Fibroblast of upper back skin (primary cell): ENCODE measurements around the gene SMOC2.

Experiments used
- DNase-seq: peaks from one replicate; pipeline ENCODE4 v3.0.0-alpha.2; 2013

The SMOC2 gene

DNA sequence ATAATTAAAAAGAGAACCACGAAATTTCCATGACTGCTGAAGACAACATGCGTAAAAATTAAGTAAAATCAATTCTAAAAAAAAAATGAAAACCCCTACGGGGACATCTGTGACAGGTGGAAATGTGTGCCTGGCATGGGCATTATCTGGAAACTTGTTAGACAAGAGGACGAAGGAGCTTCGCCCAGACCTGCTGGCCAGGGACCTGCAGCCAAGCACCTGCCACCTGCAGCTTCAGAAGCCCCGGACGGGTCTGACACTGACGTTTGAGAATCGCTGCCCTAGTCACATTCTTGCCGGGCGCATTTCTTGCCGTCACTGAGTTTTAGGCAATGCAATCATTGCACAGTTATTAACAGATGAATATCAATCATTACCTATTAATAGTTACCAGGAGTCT lies 140.3 kb downstream of the SMOC2 start:
- no peak for DNase-seq

DNA sequence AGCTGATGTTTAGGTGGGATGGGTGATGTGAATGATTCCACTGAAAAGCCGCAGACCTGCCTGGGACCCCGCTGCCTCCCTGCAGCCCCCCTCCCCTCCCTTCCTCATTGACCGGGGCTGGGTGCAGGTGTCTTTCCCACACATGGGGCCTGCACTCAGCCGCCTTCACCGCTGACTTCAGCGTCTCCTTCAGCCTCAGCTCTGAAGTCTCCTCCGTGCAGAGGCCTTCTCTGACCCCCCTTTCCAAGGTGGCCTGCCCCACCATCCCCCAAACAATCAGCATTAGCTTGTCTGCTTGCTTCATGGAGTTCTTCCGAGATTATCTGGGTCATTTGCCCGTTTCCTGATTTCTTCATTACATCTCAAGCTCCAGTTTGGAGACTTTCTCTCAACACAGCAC lies 140.7 kb downstream of the SMOC2 start:
- no peak for DNase-seq

DNA sequence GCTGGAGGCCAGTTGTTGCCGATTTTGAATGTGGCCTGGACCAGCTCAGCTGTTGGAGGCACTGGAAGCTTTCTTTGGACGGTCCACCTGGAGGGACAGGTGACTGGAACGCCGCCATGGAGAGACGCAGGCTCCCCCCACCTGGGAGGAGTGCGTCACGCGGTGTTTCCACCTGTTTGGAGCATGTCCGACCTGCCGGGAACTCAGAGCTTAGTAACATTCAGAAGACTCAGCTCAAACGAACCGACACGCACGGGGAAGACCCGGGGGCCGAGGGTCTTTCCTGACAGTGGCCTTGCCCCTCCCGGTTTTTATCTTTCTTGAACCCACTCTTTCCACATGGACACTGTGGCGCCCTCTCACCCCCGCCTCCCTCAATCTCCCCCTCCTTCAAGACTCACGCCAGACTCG lies 141.6 kb downstream of the SMOC2 start:
- no peak for DNase-seq

DNA sequence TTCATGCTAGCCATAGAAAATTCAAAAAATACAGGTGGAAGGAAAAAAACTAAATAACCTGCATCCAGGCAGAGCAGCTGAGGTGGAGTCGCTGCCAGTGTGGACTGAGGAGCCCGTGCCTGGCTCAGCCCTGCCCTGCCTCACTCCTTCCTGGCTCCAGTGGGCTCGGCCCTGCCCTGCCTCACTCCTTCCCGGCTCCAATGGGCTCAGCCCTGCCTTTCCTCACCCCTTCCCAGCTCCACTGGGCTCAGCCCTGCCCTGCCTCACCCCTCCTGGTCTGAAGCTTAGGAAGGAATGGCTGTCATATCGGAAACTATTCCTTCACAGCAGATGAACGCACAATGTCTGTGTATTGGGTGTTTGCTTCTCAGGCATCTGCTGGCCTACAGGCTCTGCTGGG lies 142.1 kb downstream of the SMOC2 start:
- DNase-seq = no peak

DNA sequence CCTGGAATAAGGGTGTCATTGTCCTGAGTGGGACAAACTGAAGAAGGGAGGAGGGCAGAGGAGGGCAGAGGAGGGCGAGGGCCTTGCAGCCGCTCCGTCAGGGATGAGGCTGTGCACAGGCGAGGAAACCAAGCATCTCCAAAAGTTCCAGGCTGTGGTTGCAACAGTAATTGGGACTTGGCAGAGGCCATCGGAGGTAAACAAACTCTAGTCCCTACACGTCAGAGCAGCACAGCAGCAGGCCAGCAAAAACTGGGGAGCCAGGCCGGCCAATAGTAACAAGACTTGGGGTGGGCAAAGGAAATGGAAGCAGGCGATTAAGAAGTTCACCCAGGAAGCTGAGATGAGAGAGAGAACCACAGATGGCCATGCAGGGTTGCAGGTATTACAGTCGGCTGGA lies 142.8 kb downstream of the SMOC2 start:
- DNase-seq = no peak

DNA sequence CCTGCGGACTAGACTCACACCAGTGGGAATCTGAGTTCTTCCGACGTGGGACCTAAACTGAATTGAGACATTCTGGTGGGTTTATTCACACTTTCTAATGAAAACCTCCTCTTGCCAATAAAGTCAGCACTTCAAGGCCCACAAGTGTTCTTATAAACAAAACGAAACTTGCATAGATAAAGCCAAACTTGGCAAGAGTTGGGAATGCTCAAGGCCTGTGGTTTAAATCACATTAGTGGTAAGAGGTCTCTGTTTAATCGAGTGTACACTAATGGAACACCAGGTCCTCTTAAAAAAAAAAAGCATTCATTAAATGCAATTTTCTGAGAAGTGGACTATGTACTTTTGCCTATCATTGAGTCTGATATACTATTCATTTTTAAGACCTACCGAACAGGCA lies 143.3 kb downstream of the SMOC2 start:
- no peak for DNase-seq

DNA sequence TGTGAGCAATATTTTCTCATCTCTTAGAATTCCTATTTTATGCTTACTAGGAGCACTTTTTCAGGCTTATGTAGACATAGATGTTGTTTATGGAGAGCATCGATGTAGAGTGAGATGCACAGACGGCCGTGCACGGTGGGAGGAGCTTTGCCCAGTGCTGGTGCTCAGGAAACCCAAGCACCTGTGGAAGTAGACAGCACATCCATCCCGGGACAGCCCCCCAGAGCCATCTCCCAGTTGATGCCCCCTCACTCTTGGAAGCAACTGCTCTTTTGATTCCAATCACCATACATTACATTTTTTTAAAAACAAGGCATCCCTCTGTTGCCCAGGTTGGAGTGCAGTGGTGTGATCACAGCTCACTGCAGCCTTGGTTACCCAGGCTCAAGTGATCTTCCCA lies 143.7 kb downstream of the SMOC2 start:
- DNase-seq = no peak

DNA sequence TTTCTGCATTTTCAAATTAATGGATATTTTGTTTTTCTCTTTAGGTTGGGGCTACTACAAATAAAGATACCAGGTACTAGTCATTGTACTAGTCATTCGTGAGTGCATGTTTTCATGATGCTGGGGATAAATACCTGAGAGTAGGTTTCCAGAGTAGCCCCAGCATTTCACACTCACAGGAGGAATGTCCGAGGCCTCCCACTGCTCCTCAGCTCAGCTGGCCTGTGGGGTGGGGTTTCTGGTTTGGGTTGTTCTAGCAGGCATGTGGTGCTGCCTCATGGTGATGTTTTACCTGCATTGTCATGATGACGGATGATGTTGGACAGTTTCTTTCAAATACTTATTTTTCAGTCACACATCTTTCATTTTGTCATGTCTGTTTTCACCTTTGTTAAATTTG lies 144.5 kb downstream of the SMOC2 start:
- DNase-seq = no peak

DNA sequence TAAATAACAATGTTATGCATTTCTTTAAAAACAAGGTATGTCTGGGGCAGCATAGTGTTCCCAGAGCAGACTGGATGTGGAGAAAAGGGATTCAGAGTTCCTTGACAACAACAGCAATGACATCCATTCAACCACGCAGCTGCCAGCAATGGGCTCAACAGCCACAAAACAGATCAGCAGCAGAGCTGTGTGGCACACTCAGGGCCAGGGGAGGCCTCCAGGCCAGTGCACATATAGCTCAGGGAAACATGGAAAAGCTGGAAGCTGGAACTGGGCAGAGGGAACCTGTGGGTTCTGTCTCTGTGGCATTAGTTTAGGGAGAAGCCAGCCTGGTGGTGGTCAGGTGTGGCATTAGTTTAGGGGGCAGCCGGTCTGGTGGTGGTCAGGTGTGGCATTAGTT lies 148.3 kb downstream of the SMOC2 start:
- DNase-seq = no peak

DNA sequence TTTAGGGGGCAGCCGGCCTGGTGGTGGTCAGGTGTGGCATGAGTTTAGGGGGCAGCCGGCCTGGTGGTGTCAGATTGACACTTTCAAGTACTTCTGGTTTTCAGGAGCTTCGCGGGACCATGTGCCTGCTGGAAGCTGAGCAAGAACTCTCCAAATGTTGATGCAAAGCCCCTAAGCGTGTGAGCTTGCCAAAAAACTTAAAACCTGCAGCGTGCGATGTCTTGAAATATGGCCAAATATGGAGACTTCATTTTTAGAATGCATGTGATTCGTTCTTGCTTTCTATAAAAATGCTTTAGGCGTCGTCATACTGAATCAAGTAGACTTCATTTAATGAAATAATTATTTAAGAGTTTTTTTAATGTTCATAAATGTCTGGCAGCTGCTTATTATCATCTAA lies 149.4 kb downstream of the SMOC2 start:
- DNase-seq = no peak

DNA sequence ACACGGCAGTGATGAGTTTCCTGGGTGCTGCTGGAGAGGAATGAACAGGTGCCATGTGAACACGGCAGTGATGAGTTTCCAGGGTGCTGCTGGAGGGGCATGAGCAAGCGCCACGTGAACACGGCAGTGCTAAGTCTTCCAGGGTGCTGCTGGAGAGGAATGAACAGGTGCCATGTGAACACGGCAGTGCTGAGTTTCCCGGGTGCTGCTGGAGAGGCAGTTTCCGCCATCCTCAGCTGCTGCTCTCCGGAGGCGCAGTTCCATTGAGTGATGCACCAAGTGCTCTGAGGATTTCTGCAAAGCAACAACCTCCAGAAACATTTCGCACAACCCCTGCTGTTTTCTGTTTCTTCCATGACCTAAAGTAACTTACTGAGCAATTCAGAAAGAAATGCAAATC lies 155.4 kb downstream of the SMOC2 start:
- no peak for DNase-seq

DNA sequence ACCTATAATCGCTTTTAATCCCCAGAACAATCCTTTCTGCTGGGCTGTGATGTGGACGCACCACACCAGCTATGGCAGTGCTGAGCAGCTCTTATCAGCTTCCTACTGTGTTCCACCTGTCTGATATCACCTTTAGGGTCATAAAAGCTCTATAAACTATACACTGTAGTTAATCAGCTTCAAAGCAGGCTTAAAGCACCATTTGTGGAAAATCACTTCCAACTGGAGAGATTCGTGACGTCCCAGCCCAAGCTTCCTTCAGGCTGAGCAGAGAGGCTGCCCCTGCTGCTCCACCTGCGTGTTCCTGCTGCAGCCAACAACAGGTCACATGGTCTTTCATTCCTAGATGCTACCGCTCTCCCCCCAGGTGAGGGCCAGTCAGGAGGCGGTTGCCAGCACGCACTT lies 156.5 kb downstream of the SMOC2 start:
- no peak for DNase-seq

DNA sequence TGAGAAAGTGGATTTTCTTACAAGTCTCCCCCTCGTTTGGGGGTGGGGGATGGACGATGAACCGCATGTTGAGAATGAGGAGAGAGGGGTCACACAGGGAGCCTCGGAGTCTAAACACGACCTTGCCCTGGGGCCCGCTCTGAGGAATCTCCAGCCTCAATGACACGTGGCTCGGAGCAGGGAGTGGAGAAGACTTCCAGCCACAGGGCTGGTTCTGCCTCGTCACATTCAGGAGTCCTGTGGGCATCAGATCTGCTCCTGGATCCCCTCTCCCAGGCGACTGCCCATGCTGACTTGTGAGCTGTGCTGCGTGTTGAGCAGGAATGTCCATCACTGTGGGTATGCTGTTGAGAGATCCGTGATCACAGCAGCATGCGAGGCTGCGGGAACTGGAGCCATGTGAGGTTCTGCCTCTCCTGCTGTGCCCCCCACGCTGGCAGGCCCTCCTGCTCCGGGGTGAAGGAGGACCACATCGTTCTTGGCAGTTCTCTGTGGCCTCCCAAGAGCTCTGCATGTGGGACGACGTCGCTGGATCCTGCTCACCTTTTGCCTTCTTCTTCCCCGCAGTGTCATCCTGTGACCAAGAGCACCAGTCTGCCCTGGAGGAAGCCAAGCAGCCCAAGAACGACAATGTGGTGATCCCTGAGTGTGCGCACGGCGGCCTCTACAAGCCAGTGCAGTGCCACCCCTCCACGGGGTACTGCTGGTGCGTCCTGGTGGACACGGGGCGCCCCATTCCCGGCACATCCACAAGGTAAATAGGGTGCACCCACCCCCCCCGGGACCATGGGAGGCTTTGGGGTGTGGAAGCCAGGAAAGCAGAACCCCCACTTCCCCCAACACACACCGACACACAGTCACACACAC lies 157.5 kb downstream of the SMOC2 start:
- DNase-seq = no peak

DNA sequence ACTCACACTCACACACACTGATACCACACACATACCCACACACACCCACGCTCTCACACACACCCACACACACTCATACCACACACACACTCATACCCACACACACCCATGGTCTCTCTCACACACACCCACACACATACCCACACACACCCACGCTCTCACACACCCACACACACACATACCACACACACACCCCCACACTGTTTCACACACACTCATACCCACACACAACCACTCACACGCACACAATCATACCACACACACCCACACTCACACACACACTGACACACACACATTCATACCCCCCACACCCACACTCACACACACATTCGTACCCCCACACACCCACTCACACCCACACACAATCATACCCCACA lies 158.1 kb downstream of the SMOC2 start:
- DNase-seq = no peak

DNA sequence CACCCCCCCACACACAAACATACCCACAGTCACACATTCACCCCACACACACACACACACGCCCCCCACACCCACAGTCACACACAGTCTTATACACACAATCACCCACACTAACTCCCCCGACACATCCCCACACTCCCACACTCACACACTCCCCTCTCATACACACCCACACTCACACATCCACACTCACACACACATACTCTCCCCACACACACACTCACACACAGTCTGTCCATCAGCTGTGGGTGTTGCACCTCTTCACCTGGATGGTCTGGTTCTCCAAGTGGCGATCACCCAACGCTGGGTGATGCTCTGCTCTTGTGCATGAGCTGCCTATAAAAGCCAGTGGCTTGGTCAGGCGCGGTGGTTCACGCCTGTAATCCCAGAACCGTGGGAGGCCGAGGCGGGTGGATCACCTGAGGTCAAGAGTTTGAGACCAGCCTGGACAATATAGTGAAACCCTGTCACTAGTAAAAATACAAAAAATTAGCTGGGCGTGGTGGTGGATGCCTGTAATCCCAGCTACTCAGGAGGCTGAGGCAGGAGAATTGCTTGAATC lies 158.9 kb downstream of the SMOC2 start:
- DNase-seq = no peak

DNA sequence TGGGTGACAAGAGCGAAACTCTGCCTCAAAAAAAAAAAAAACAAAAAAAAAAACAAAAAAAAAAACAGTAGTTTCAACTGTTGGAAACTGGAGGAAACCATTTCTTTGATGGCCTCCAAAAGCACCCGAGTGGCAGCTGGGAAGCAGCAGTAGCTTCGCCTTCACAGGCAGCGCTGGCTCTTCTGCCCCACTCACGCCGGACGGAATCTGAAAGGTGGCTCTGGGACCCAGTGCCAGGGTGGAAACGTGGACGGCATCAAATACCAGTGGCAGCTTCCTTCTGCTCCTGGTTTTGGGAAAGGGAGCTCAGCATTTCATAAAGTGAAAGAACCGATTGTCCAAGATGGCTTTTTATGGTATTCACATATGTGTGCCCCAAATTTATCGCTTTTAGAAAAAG lies 159.4 kb downstream of the SMOC2 start:
- DNase-seq = no peak

DNA sequence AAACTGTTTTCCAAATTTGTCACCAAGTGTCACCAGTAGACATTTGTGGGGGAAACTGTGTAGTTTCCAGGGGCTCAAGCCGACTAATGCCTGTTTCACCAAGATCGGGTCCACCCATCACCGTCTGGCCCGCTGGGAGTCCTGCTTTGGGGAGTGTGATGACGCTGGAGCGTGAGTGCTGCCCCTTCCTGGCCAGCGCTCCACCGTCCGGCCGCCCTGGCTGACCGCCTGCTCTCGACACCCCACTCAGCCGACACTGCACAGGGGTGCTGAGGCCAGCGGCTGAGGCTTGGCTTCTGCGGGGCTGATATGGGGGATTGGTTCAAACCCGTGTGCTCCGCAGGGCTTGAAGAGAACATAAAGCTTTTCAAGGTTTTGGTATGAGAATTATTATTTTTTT lies 160.1 kb downstream of the SMOC2 start:
- no peak for DNase-seq

DNA sequence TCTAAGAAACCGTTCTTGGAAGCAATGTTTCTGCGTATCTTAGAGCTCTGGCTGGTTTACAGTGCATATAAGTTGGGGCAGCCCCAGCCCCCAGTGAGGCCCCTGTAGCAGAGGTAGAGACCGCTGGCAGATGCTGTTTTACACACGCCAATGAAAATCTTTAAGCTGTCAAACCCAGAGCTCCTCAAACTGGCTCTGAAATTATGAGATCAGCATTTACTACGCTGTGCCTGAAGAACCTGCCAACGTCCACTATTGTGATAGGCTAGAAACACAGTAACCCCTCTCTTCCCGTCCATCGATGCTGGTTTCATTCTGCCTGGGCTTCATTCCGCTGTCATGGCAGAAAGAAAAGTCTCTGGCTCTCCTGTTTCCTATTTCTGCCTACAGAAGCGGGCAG lies 160.6 kb downstream of the SMOC2 start:
- DNase-seq = no peak

DNA sequence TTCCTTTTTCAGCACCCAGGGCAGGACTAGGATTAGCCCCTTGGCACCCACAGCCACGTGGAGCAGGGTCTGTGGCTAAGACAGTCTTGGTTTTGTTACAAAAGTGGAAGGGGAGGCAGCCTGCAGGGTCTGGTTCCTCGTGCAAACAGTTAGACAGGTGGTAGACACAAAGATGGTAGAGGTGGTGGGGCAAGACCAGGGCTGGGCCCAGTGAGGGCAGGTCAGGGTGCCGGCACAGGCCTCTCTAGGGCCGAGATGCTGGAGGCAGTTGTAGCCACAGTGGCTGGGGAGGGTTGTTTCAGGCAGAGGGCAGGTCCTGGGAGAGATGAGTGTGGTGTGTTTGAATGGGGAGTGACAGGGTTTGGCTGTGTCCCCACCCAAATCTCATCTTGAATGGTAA lies 161.6 kb downstream of the SMOC2 start:
- DNase-seq = no peak

DNA sequence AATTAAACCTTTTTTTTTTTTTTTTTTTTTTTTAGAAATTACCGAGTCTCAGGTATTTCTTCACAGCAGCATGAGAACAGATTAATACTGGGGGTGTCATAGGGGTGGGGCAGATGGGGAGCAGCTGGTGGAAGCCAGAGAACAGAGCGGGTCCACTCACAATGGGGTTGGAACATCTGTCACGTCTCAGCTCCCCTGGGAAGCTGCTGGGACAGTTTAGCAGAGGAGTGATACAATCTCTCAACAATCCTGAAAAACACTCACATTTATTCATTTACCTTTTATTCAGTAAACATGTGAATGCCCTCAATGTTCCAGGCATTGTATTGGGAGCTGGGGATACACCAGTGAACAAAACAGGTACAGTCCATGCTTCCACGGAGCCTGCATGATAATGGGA lies 162.2 kb downstream of the SMOC2 start:
- DNase-seq = no peak

DNA sequence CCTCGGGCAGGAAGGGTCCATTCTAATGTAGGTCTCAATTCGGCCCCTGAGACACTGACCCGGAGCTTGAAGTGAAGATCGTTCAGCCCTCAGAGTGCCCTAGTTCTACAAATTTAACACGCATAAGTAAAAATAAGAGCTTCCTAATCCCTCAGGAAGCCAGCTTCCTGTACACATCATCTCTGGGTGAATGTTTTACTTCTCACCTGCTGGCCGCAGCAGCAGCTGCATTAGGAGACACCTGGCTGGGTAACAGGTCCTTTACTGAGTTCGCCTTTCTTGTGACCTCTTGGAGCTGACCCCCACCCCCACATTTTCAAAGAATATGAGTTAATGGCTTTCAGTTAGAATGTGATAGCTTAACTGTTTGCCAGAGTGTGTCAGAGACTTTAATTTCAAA lies 165.0 kb downstream of the SMOC2 start:
- no peak for DNase-seq

DNA sequence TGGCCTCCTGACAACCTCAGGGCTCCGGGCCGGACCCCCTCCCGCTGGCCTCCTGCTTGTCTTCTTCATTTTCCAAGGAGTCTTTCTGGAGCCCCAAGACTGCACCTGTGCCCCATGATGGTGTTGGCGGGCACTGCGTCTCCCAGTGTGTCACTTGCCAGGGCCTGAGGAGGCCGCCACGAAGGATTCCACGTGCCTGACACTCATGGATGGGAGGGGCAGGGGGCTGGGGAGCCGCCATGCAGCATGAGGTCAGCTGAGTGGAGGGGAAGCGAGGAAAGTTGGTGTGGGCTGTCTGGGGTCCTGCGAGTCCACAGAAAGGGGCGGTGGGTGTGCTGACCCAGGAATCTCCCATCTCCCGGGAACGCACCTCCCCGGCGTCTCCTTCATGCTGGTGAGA lies 165.7 kb downstream of the SMOC2 start:
- no peak for DNase-seq

DNA sequence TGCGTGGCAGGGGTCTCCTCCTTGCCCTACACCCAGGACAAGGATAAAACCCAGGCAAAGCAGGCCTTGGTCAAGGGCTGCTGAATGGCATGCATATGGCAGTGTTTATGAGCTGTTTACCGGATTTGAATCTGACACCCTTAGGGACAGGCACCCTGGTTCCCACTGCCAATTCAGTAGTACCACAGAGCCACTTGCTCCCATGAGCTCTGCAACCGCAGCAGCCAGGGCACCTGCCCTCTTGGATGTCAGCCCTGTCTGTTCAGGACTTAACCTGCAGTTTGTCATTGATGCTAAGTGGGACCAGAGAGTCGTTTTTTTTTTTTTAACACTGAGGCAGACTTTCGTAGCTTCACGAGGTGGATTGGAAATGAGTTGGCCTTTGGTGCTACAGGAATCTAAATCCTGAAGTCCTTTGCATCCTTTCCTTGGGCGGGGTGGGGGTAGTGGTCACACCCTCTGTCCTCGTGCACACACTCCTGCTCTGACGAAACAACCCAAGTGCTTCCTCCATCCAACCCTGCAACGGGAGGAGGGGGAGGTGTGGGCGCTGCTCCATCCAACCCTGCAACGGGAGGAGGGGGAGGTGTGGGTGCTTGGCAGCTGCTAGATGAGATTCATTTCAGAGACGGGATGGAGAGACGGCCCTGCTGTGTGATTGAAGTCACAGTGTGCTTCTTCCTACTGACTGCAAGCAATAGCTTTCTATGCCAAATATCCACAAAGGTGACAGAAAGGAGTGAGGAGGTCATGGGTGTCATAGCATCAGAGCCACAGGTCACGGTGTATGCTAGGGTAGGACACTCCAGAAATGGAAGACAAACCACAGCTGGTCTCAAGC lies 166.5 kb downstream of the SMOC2 start:
- DNase-seq = no peak

DNA sequence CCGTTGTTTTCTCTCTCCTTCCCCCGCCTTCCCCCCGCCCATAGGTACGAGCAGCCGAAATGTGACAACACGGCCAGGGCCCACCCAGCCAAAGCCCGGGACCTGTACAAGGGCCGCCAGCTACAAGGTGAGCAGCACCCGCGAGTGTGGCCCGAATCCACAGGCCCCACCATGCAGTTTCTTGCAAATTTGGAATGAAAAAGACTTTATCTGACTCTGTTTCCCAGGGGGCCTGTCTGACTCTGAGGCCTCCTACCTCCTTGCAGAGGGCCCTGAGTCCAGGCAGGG lies 167.1 kb downstream of the SMOC2 start:
- no peak for DNase-seq
